Measurements from ENCODE around the gene NACC2. TPM values are rescaled to one million over a fixed set of nuclear protein-coding genes. Genes with fewer than 3 reads are reported as not detected.

NACC2 gene
- total and polyA plus RNA-seq, 9 donors = 7.0 to 47.0 (median 27.2) TPM

- Histone ChIP-seq H3K4me3 (no peak overlapping the region), H3K27me3 (no peaks in the 10 kb centered on the region), H3K27ac (peak overlapping the region; percentile 21 to 30), H3K36me3 (no peaks in the 10 kb centered on the region), H3K9me3 (no peaks in the 10 kb centered on the region), H3K4me1 (ENCODE audit: insufficient read depth) (peaks cover 14% of the 10 kb centered on the region)
- no peak for DNase-seq
- intact Hi-C loops (cut with DNase I) = no loop called here
- 83 to 86% (median 83%) methylated on average over 20 of the region's 20 CpGs for WGBS, 3 donors
- TF ChIP-seq CTCF (IDR thresholded peaks at IDR 0.05) = no peak
Observed at GRCh38 chr9:136091582-136092352, 3.3 kb downstream of the NACC2 start.

- TF ChIP-seq POLR2A (IDR thresholded peaks at IDR 0.05) = no peak
- TF ChIP-seq CTCF (IDR thresholded peaks at IDR 0.05) = no peak
- TF ChIP-seq EP300 (IDR thresholded peaks at IDR 0.05) = no peak
- Histone ChIP-seq H3K9me3 (no peaks in the 10 kb centered on the region), H3K4me1 (ENCODE audit: insufficient read depth) (peaks cover 11% of the 10 kb centered on the region), H3K4me3 (peak overlapping the region; percentile 12), H3K27ac (peak overlapping the region; percentile 21 to 30), H3K27me3 (no peaks in the 10 kb centered on the region), H3K36me3 (no peaks in the 10 kb centered on the region)
- 45 to 58% (median 50%) methylated on average over 17 to 22 of the region's 22 CpGs for WGBS, 3 donors
- DNase-seq = no peak
- intact Hi-C loops (cut with DNase I) = no loop called here
Observed at GRCh38 chr9:136090768-136091581, 4.1 kb downstream of the NACC2 start.

- H3K4me3 ChIP-seq = no peak overlapping the region
- intact Hi-C loops (cut with DNase I) = no loop called here
- DNase-seq = peak in 1 of 5 donors; percentile 16
- TF ChIP-seq POLR2A (IDR thresholded peaks at IDR 0.05) (no peak), EP300 (IDR thresholded peaks at IDR 0.05) (no peak)
- 74 to 80% (median 77%) methylated on average over 9 of the region's 9 CpGs for WGBS, 3 donors
- H3K4me1 ChIP-seq (ENCODE audit: insufficient read depth) = peaks cover 7% of the 10 kb centered on the region
- H3K36me3 ChIP-seq = no peaks in the 10 kb centered on the region
- no peaks in the 10 kb centered on the region for H3K27me3 ChIP-seq
- H3K9me3 ChIP-seq = no peaks in the 10 kb centered on the region
- H3K27ac ChIP-seq = peak overlapping the region; percentile 21 to 30
Observed at GRCh38 chr9:136090056-136090735, 4.9 kb downstream of the NACC2 start.

- TF ChIP-seq POLR2A (IDR thresholded peaks at IDR 0.05) (no peak), CTCF (IDR thresholded peaks at IDR 0.05) (no peak), EP300 (IDR thresholded peaks at IDR 0.05) (no peak)
- Histone ChIP-seq H3K4me3 (no peak overlapping the region), H3K36me3 (no peaks in the 10 kb centered on the region), H3K4me1 (ENCODE audit: insufficient read depth) (peaks cover 7% of the 10 kb centered on the region), H3K9me3 (no peaks in the 10 kb centered on the region), H3K27ac (no peak overlapping the region), H3K27me3 (no peaks in the 10 kb centered on the region)
- WGBS, 3 donors = 15 to 17% (median 15%) methylated on average over 3 of the region's 3 CpGs
- intact Hi-C loops (cut with DNase I) = loop anchor here in 2 of 4 donors (5.0 to 10.0 kb wide), 2 partner anchors 33 to 55 kb away; no protein-coding TSS in a partner anchor
- no peak for DNase-seq
Observed at GRCh38 chr9:136089697-136090045, 5.4 kb downstream of the NACC2 start.

All from ovary (tissue), 9 donors.